HepG2 (cell line): Measurements from ENCODE around the gene BAIAP2L1. TPM values are rescaled to one million over a fixed set of nuclear protein-coding genes. Genes with fewer than 3 reads are reported as not detected.

Source experiments
- ATAC-seq: fragments of 200-7000 bp; cut with Tn5 transposase; 3 replicates; pipeline ENCODE4 v1.9.1; 2020; ENCODE audit warnings: mild to moderate bottlenecking, moderate library complexity
- BruUV-seq: library from RNA; stranded (reverse); fragments of 400-500 nt; replicated peaks from 2 replicates; lab custom pipeline; 2021; lab: Mats Ljungman, UMichigan
- CTCF ChIA-PET: fragments of 300-600 bp; formaldehyde crosslinking; extraction: SDS; loops from one replicate; lab custom pipeline; 2021; ENCODE audit warnings: low total read pairs, inconsistent platforms, low intra/inter-chr PET ratio; lab: Yijun Ruan, JAX
- POLR2A ChIA-PET: fragments of 350-600 bp; sonication (Branson Sonifier 250); formaldehyde crosslinking; loops from one replicate; lab custom pipeline; 2020; ENCODE audit warnings: antibody characterized with exemption, inconsistent platforms; lab: Yijun Ruan, JAX
- DNase-seq: peaks from one replicate; pipeline ENCODE4 v3.0.0-alpha.2; 2015; ENCODE audit warnings: low spot score
- FAIRE-seq: peaks from 3 replicates; lab custom pipeline; 2011; peaks lifted over from hg19 to GRCh38; lab: Jason Lieb, UNC
- H2AFZ ChIP-seq: one replicate; pipeline ENCODE4 v1.6.1; 2011; ENCODE audit warnings: low read length, inconsistent platforms
- H3K27ac ChIP-seq: fragments of 300-600 bp; 3 replicates; pipeline ENCODE4 v1.8.0; 2011; ENCODE audit warnings: mixed run types, mild to moderate bottlenecking, mixed read lengths, low read length, inconsistent platforms; ENCODE audit not compliant: insufficient read depth; ENCODE audit errors: extremely low read length
- H3K27me3 ChIP-seq, 2 experiments: fragments of 200-600 bp in 1 of 2; 2 replicates in 1 of 2; 3 replicates in 1 of 2; pipeline versions ENCODE4 v1.6.0 to v1.8.0; 2011; ENCODE audit warnings: low read length in 2 of 2, mild to moderate bottlenecking in 2 of 2, moderate library complexity in 2 of 2, inconsistent platforms in 1 of 2; ENCODE audit not compliant: insufficient read depth in 2 of 2, control insufficient read depth in 1 of 2
- H3K36me3 ChIP-seq, 2 experiments: fragments of 200-600 bp in 1 of 2; replicated peaks in 1 of 2; 2 replicates in 1 of 2; 3 replicates in 1 of 2; pipeline versions ENCODE4 v1.5.1 to v1.8.0; 2011; ENCODE audit warnings: low read length in 2 of 2, inconsistent platforms in 1 of 2; ENCODE audit not compliant: insufficient read depth in 2 of 2, control insufficient read depth in 1 of 2
- H3K4me1 ChIP-seq: 2 replicates; pipeline ENCODE4 v1.5.1; 2012; ENCODE audit warnings: low read length, inconsistent platforms; ENCODE audit not compliant: insufficient read depth
- H3K4me2 ChIP-seq: 2 replicates; pipeline ENCODE4 v1.6.0; 2011; ENCODE audit warnings: low read depth, low read length, inconsistent platforms
- H3K4me3 ChIP-seq, 3 experiments: fragments of 200-600 bp in 1 of 3; sonication (generic), shearing (Covaris generic) in 1 of 3; replicated peaks in 1 of 3; 2 replicates each; pipeline ENCODE4 v1.5.1; 2011 to 2016; ENCODE audit warnings: low read length in 3 of 3, inconsistent platforms in 2 of 3, low read depth in 2 of 3, mild to moderate bottlenecking in 2 of 3, control low read depth in 1 of 3, mixed read lengths in 1 of 3; ENCODE audit not compliant: insufficient read depth in 1 of 3
- H3K79me2 ChIP-seq: one replicate; pipeline ENCODE4 v1.6.1; 2011; ENCODE audit warnings: low read length, inconsistent platforms; ENCODE audit not compliant: insufficient read depth
- H3K9ac ChIP-seq: 2 replicates; pipeline ENCODE4 v1.6.0; 2011; ENCODE audit warnings: mild to moderate bottlenecking, low read depth, low read length, inconsistent platforms; ENCODE audit not compliant: insufficient read depth
- H3K9me3 ChIP-seq: 2 replicates; pipeline ENCODE4 v1.5.1; 2012; ENCODE audit warnings: mild to moderate bottlenecking, low read length
- H4K20me1 ChIP-seq: 2 replicates; pipeline ENCODE4 v1.6.0; 2011; ENCODE audit warnings: inconsistent platforms, mild to moderate bottlenecking, low read length, moderate library complexity; ENCODE audit not compliant: insufficient read depth
- CTCF ChIP-seq: sonication (generic); formaldehyde crosslinking; IDR thresholded peaks from 2 replicates; pipeline ENCODE4 v1.5.0; 2020; ENCODE audit warnings: mild to moderate bottlenecking, missing genetic modification reagents, moderate library complexity
- HNRNPLL ChIP-seq: fragments of 200-400 bp; formaldehyde crosslinking; IDR thresholded peaks from 2 replicates; pipeline ENCODE4 v1.6.1; 2017; ENCODE audit warnings: mild to moderate bottlenecking, low read depth, low read length; ENCODE audit not compliant: poor library complexity, severe bottlenecking
- ZFP91 ChIP-seq: sonication (generic); formaldehyde crosslinking; IDR thresholded peaks from 2 replicates; pipeline ENCODE4 v1.9.0; 2022; ENCODE audit warnings: missing genetic modification reagents, mild to moderate bottlenecking, borderline replicate concordance
- ZNF543 ChIP-seq: sonication (generic); formaldehyde crosslinking; IDR thresholded peaks from 2 replicates; pipeline ENCODE4 v1.4.0; 2020; ENCODE audit warnings: mild to moderate bottlenecking, missing genetic modification reagents
- WGBS: methylation state at CpG from one replicate; pipeline ENCODE4 v1.1.6; 2017; ENCODE audit warnings: low lambda C conversion rate; 5-methylcytosine and 5-hydroxymethylcytosine counted together
- in situ Hi-C: cut with HindIII; loops from 2 replicates; pipeline ENCODE4 v1.10.0; 2017; ENCODE audit warnings: low pct_unique_long_range_greater_than_20kb; ENCODE audit not compliant: extremely low pct_ligation_motif_present
- intact Hi-C: fragments of 100-400 bp; cut with micrococcal nuclease; formaldehyde crosslinking; loops from one replicate; pipeline ENCODE4 v1.10.0; 2022; ENCODE audit not compliant: unreplicated experiment
- polyA plus RNA-seq, 8 experiments: library from polyadenylated mRNA; depleted of rRNA in 3 of 8; stranded (reverse) in 7 of 8; unstranded in 1 of 8; fragments of >200 nt; fragmentation: Illumina TruSeq in 4 of 8; extraction: Trizol in 4 of 8; gene quantifications; 2 replicates each; pipeline versions ENCODE4 v1.2.1 to v1.2.3, GENCODE V29; 2011 to 2016; ENCODE audit warnings: low read depth in 4 of 8, missing spikeins in 1 of 8, mixed read lengths in 1 of 8; ENCODE audit not compliant: insufficient read depth in 1 of 8
- total RNA-seq, 5 experiments: library from RNA; depleted of rRNA; stranded (reverse); fragments of >200 nt; fragmentation: Illumina TruSeq; extraction: Trizol; gene quantifications; 2 replicates each; pipeline ENCODE4 v1.2.3, GENCODE V29; 2016; ENCODE audit warnings: low read depth in 1 of 5

The BAIAP2L1 gene
- total and polyA plus RNA-seq, 2 of the 13 experiments (the other 11 are each of a cell fraction or from before 2014, with no cell fraction given), result 13.0 to 21.5 TPM

- H3K4me3 ChIP-seq, result no peak overlapping the region
- ATAC-seq, result peak; percentile 65
- H3K36me3 ChIP-seq, result peaks cover 1 to 8% of the 10 kb centered on the region in 2 experiments; a peak in 1 of 5 replicates
- BruUV-seq, result no TSS peak
- ChIA-PET POLR2A (no interaction called here), CTCF (no interaction called here)
- H3K9me3 ChIP-seq, result no peaks in the 10 kb centered on the region
- no peak for FAIRE-seq
- intact Hi-C loops, result no loop called here
- DNase-seq, result peak; percentile 7
- H3K9ac ChIP-seq, result no peak overlapping the region
- H3K27ac ChIP-seq, result no peak overlapping the region
- no peaks in the 10 kb centered on the region for H3K4me1 ChIP-seq
- no peak overlapping the region for H2AFZ ChIP-seq
- WGBS, result 94% methylated on average over 24 of the region's 24 CpGs
- peak; percentile 26; the same call in 1 of the 2 replicates for TF ChIP-seq CTCF (CRISPR knock-in tag)
- no peak for TF ChIP-seq HNRNPLL
- H4K20me1 ChIP-seq, result peaks cover 4% of the 10 kb centered on the region; the same call in 1 of the 2 replicates
- in situ Hi-C loops, result no loop called here
- no peaks in the 10 kb centered on the region for H3K27me3 ChIP-seq
- no peak overlapping the region for H3K4me2 ChIP-seq
- H3K79me2 ChIP-seq, result peaks cover 2% of the 10 kb centered on the region
Observed at GRCh38 chr7:98322331-98323270, 78.3 kb downstream of the BAIAP2L1 start.

- Histone ChIP-seq H3K9ac (no peak overlapping the region), H3K27me3 (no peaks in the 10 kb centered on the region), H2AFZ (no peak overlapping the region), H3K4me1 (no peaks in the 10 kb centered on the region), H4K20me1 (peaks cover 4% of the 10 kb centered on the region; the same call in 1 of the 2 replicates), H3K27ac (no peak overlapping the region), H3K36me3 (peaks cover 1 to 11% of the 10 kb centered on the region in 2 experiments; a peak in 2 of 5 replicates), H3K4me2 (no peak overlapping the region), H3K9me3 (no peaks in the 10 kb centered on the region), H3K4me3 (no peak overlapping the region), H3K79me2 (peaks cover 2% of the 10 kb centered on the region)
- intact Hi-C loops (no loop called here), in situ Hi-C loops (no loop called here)
- POLR2A ChIA-PET, result interaction anchor here (0.6 kb wide), 1 partner anchor 39 kb away, joined by 3 read pairs; no protein-coding TSS in a partner anchor
- DNase-seq (no peak), ATAC-seq (no peak), FAIRE-seq (no peak)
- 98% methylated on average over 5 of the region's 10 CpGs for WGBS
- CTCF ChIA-PET, result no interaction called here
- BruUV-seq, result no TSS peak
- TF ChIP-seq ZNF543 (no peak), ZFP91 (CRISPR knock-in tag) (no peak)
Observed at GRCh38 chr7:98321301-98321700, 79.6 kb downstream of the BAIAP2L1 start.
